GM19351 (cell line): ENCODE data around the gene ARF3.

Experiments used
- ATAC-seq: cut with Tn5 transposase; IDR thresholded peaks from one replicate; pipeline ENCODE4 v1.9.1; 2021; ENCODE audit warnings: mild to moderate bottlenecking, moderate library complexity; ENCODE audit not compliant: unreplicated experiment

The ARF3 gene

GRCh38 chr12:48957141-48958048 is at the start of gene ARF3:
ARF3 (minus strand) TSS chr12:48957487; CDS start chr12:48941095, 16,392 bp downstream.
- ATAC-seq, result peak; percentile 91

GRCh38 chr12:49000346-49000745 is 43.1 kb upstream of the ARF3 start:
- no peak for ATAC-seq

GRCh38 chr12:48999371-49000131 is 42.3 kb upstream of the ARF3 start, which contains the start of gene DDN:
DDN (minus strand) TSS chr12:48999375; CDS start chr12:48999287, 88 bp downstream.
- peak; percentile 42 for ATAC-seq

- peak; percentile 20 for ATAC-seq
Observed at GRCh38 chr12:48998497-48999353, 41.4 kb upstream of the ARF3 start.

GRCh38 chr12:48997719-48998496 is 40.6 kb upstream of the ARF3 start:
- ATAC-seq, result peak; percentile 44

- ATAC-seq, result no peak
Observed at GRCh38 chr12:48996794-48997718, 39.8 kb upstream of the ARF3 start.

GRCh38 chr12:48995086-48995879 is 38.0 kb upstream of the ARF3 start:
- no peak for ATAC-seq

- ATAC-seq, result no peak
Observed at GRCh38 chr12:48994224-48995085, 37.2 kb upstream of the ARF3 start.

GRCh38 chr12:48993787-48994186 is 36.5 kb upstream of the ARF3 start:
- no peak for ATAC-seq

GRCh38 chr12:48991247-48992050 is 34.2 kb upstream of the ARF3 start:
- no peak for ATAC-seq

- no peak for ATAC-seq
Observed at GRCh38 chr12:48990552-48990951, 33.3 kb upstream of the ARF3 start.

GRCh38 chr12:48988030-48988649 is 30.9 kb upstream of the ARF3 start:
- ATAC-seq, result peak; percentile 47

GRCh38 chr12:48986720-48987291 is 29.5 kb upstream of the ARF3 start:
- ATAC-seq, result no peak

GRCh38 chr12:48985901-48986300 is 28.6 kb upstream of the ARF3 start:
- ATAC-seq, result no peak

GRCh38 chr12:48985475-48985897 is 28.2 kb upstream of the ARF3 start:
- no peak for ATAC-seq
